Nephron progenitor cell (in vitro differentiated cells): Measurements from ENCODE around the gene NBEA.

Source experiments
- DNase-seq: peaks from one replicate; pipeline ENCODE4 v3.0.0; 2021
- H3K27ac Mint-ChIP-seq: 2 replicates; pipeline ENCODE4 v1.8.0; 2021; ENCODE audit warnings: mild to moderate bottlenecking, moderate library complexity, mixed read lengths
- H3K27me3 Mint-ChIP-seq: 2 replicates; pipeline ENCODE4 v1.8.0; 2021; ENCODE audit warnings: mild to moderate bottlenecking, low read depth, mixed read lengths; ENCODE audit not compliant: poor library complexity
- H3K36me3 Mint-ChIP-seq: 2 replicates; pipeline ENCODE4 v1.8.0; 2021; ENCODE audit warnings: low read depth, mixed read lengths
- H3K4me1 Mint-ChIP-seq: 2 replicates; pipeline ENCODE4 v1.8.0; 2021; ENCODE audit warnings: mixed read lengths
- H3K4me3 Mint-ChIP-seq: 2 replicates; pipeline ENCODE4 v1.8.0; 2021; ENCODE audit warnings: mild to moderate bottlenecking, moderate library complexity, mixed read lengths
- H3K9me3 Mint-ChIP-seq: 2 replicates; pipeline ENCODE4 v1.8.0; 2021; ENCODE audit warnings: mild to moderate bottlenecking, moderate library complexity, mixed read lengths
- TF ChIP-seq, protein P1 (sequence below): fragments of 200-600 bp; sonication (generic); IDR thresholded peaks from 2 replicates; pipeline ENCODE4 v1.5.0; 2021; ENCODE audit warnings: antibody characterized with exemption

Gene NBEA

DNA sequence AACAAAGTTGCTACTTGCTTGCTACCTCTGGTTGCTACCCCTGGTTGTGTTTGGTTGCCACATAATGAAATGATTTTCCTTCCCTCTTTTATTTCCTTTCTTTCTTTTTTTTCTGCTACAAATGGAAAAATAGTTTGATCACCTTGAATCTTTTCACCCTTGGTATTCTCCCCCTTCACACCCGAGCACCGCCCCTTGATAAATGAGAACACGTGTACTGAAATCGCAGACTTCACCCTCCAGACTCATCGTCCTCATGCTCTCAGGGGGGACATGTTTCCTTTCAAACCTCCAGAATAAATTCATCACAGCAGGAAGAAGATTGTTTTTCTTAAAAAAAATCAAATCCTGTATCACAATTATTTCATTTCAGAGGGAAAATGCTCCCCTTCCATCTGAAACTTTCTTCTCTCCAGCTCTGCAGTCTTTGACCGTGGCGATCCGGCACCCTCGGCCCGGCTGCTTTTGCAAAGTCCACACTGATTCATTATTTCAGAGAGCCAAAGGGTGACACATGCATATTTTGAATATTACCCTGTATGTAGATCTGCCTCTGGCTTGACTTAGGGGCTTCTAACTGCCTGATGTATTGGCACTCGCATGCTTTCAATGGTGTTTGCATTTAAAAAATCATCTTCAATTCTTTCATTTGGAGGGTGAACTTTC is 757.0 kb downstream of the NBEA start:
- H3K27ac Mint-ChIP-seq = no peak overlapping the region
- H3K9me3 Mint-ChIP-seq = peaks cover 4% of the 10 kb centered on the region
- H3K36me3 Mint-ChIP-seq = no peaks in the 10 kb centered on the region
- no peak for DNase-seq
- peaks cover 46% of the 10 kb centered on the region for H3K4me1 Mint-ChIP-seq
- no peak overlapping the region for H3K4me3 Mint-ChIP-seq
- TF ChIP-seq, protein P1, sequence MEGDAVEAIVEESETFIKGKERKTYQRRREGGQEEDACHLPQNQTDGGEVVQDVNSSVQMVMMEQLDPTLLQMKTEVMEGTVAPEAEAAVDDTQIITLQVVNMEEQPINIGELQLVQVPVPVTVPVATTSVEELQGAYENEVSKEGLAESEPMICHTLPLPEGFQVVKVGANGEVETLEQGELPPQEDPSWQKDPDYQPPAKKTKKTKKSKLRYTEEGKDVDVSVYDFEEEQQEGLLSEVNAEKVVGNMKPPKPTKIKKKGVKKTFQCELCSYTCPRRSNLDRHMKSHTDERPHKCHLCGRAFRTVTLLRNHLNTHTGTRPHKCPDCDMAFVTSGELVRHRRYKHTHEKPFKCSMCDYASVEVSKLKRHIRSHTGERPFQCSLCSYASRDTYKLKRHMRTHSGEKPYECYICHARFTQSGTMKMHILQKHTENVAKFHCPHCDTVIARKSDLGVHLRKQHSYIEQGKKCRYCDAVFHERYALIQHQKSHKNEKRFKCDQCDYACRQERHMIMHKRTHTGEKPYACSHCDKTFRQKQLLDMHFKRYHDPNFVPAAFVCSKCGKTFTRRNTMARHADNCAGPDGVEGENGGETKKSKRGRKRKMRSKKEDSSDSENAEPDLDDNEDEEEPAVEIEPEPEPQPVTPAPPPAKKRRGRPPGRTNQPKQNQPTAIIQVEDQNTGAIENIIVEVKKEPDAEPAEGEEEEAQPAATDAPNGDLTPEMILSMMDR = no peak
- H3K27me3 Mint-ChIP-seq = peaks cover 8% of the 10 kb centered on the region

GRCh38 chr13:35699825-35700510 is 757.9 kb downstream of the NBEA start:
- Mint-ChIP-seq H3K27ac (no peak overlapping the region), H3K9me3 (no peaks in the 10 kb centered on the region), H3K4me3 (peak overlapping the region; percentile 4), H3K27me3 (peaks cover 8% of the 10 kb centered on the region), H3K4me1 (peaks cover 41% of the 10 kb centered on the region), H3K36me3 (no peaks in the 10 kb centered on the region)
- TF ChIP-seq, protein P1 = no peak
- no peak for DNase-seq

DNA sequence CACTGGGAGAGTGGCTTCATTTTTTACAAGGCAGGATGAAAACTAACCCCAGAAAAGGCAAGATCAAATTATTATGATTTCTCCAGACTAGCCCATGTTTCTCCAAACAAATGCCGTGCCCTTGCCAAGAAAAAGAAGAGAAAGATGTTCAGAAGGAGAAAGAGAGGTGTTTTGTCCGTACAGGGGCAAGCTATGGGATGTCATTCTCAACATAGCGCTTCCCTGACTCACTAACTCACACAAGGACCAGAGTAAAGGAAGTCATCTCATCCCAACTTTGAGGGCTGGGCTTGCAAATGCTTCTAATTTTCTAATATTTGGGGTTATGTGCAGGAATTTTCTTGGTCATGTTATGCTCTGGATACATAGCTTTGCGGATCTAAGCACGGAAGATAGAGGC is 758.6 kb downstream of the NBEA start:
- no peaks in the 10 kb centered on the region for H3K36me3 Mint-ChIP-seq
- H3K9me3 Mint-ChIP-seq = no peaks in the 10 kb centered on the region
- no peak overlapping the region for H3K4me3 Mint-ChIP-seq
- DNase-seq = no peak
- peaks cover 41% of the 10 kb centered on the region for H3K4me1 Mint-ChIP-seq
- no peak overlapping the region for H3K27ac Mint-ChIP-seq
- TF ChIP-seq, protein P1 = no peak
- H3K27me3 Mint-ChIP-seq = peaks cover 8% of the 10 kb centered on the region

DNA sequence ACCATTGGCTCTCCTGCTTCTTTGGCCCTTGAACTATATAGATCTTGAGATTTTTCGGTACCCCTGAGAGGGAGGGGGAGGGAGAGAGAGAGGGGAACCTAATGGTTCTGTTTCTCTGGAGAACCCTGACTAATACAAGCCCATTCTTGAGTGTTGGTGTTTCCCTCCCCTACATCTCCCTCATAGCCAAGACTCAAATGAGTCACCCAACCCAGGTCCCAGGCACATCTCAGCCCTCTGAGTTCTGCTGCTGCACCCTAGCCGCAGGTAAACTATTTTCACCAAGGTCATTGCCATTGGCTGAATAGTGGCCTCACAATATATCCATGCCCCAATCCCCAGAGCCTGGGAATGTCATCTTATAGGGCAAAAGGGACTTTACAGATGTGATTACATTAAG is 760.2 kb downstream of the NBEA start:
- no peak overlapping the region for H3K27ac Mint-ChIP-seq
- peaks cover 32% of the 10 kb centered on the region for H3K4me1 Mint-ChIP-seq
- peaks cover 5% of the 10 kb centered on the region for H3K27me3 Mint-ChIP-seq
- TF ChIP-seq, protein P1 = no peak
- H3K36me3 Mint-ChIP-seq = no peaks in the 10 kb centered on the region
- no peaks in the 10 kb centered on the region for H3K9me3 Mint-ChIP-seq
- no peak for DNase-seq
- H3K4me3 Mint-ChIP-seq = no peak overlapping the region

- DNase-seq = no peak
- peaks cover 25% of the 10 kb centered on the region for H3K4me1 Mint-ChIP-seq
- H3K36me3 Mint-ChIP-seq = no peaks in the 10 kb centered on the region
- peaks cover 2% of the 10 kb centered on the region for H3K9me3 Mint-ChIP-seq
- no peak overlapping the region for H3K27ac Mint-ChIP-seq
- H3K4me3 Mint-ChIP-seq = no peak overlapping the region
- TF ChIP-seq, protein P1 = no peak
- peaks cover 4% of the 10 kb centered on the region for H3K27me3 Mint-ChIP-seq
Measured at GRCh38 chr13:35703061-35703460, 761.0 kb downstream of the NBEA start.

DNA sequence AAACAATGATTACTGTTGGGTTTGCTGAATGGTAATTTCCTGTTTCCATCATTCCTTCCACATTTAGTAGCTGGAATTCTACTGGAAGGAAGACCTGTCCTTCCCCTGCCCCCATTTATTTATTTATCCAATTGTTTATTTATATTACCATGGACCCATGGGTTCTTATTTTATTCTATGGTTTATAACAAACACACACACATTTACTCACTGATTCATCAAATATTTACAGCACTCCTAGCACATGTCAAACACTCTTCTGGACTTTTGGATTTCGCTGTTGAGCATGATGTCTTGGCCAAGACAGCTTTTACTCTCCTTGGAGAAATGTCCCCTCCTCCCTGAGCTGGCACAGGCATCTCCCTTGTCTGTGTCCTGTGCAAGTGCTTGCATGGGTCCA is 762.3 kb downstream of the NBEA start:
- Mint-ChIP-seq H3K9me3 (peaks cover 5% of the 10 kb centered on the region), H3K36me3 (no peaks in the 10 kb centered on the region), H3K4me1 (peaks cover 19% of the 10 kb centered on the region), H3K4me3 (no peak overlapping the region), H3K27ac (no peak overlapping the region), H3K27me3 (peaks cover 5% of the 10 kb centered on the region)
- no peak for DNase-seq
- TF ChIP-seq, protein P1 = no peak
